Neuronal stem cell (in vitro differentiated cells): Measurements from ENCODE around the gene SEC24D.
"Not testable (repeated sequence)": the region's sequence is repeated elsewhere in the genome, so short reads cannot be mapped to it uniquely, and the experiment has no call there.

Experiments
- DNase-seq: peaks from one replicate; pipeline ENCODE4 v3.0.0-alpha.2; 2013; ENCODE audit warnings: low spot score
- H2AFZ ChIP-seq: one replicate; pipeline ENCODE4 v1.6.1; 2013; ENCODE audit warnings: mild to moderate bottlenecking, low read length, inconsistent platforms
- H2AK5ac ChIP-seq: 2 replicates; pipeline ENCODE4 v1.6.1; 2013; ENCODE audit warnings: low read depth, mild to moderate bottlenecking, inconsistent platforms, low read length, moderate library complexity, mixed read lengths
- H2BK120ac ChIP-seq: 2 replicates; pipeline ENCODE4 v1.6.1; 2013; ENCODE audit warnings: low read depth, mild to moderate bottlenecking, inconsistent platforms, low read length, moderate library complexity, mixed read lengths
- H2BK12ac ChIP-seq: one replicate; pipeline ENCODE4 v1.6.1; 2013; ENCODE audit warnings: low read length, inconsistent platforms
- H2BK15ac ChIP-seq: 2 replicates; pipeline ENCODE4 v1.6.1; 2013; ENCODE audit warnings: mild to moderate bottlenecking, low read length, inconsistent platforms, mixed read lengths
- H2BK5ac ChIP-seq: one replicate; pipeline ENCODE4 v1.6.1; 2013; ENCODE audit warnings: inconsistent platforms, mild to moderate bottlenecking, low read length, moderate library complexity
- H3K14ac ChIP-seq: one replicate; pipeline ENCODE4 v1.6.1; 2013; ENCODE audit warnings: low read length, inconsistent platforms
- H3K18ac ChIP-seq: 2 replicates; pipeline ENCODE4 v1.6.1; 2013; ENCODE audit warnings: low read length, inconsistent platforms
- H3K23ac ChIP-seq: 2 replicates; pipeline ENCODE4 v1.6.1; 2013; ENCODE audit warnings: low read depth, mild to moderate bottlenecking, mixed read lengths, low read length, inconsistent platforms; ENCODE audit not compliant: poor library complexity
- H3K27ac ChIP-seq: replicated peaks from 3 replicates; pipeline ENCODE4 v1.5.1; 2013; ENCODE audit warnings: low read length, inconsistent platforms
- H3K27me3 ChIP-seq, 3 experiments: 2 replicates each; pipeline ENCODE4 v1.6.1; 2013; ENCODE audit warnings: low read length in 3 of 3, mild to moderate bottlenecking in 2 of 3, inconsistent platforms in 1 of 3, low read depth in 1 of 3, mixed read lengths in 1 of 3, moderate library complexity in 1 of 3; ENCODE audit not compliant: control insufficient read depth in 3 of 3, insufficient read depth in 3 of 3
- H3K36me3 ChIP-seq, 2 donors: replicated peaks in 1 of 2; 2 replicates each; pipeline ENCODE4 v1.6.1; 2013; ENCODE audit warnings: low read length in 2 of 2; ENCODE audit not compliant: control insufficient read depth in 2 of 2, insufficient read depth in 2 of 2
- H3K4ac ChIP-seq: 2 replicates; pipeline ENCODE4 v1.6.1; 2013; ENCODE audit warnings: inconsistent platforms, mild to moderate bottlenecking, low read length, moderate library complexity
- H3K4me1 ChIP-seq, 2 donors: 1 replicate in 1 of 2; 2 replicates in 1 of 2; pipeline ENCODE4 v1.6.1; 2013; ENCODE audit warnings: low read length in 2 of 2, low read depth in 1 of 2; ENCODE audit not compliant: control insufficient read depth in 2 of 2, insufficient read depth in 1 of 2
- H3K4me2 ChIP-seq: one replicate; pipeline ENCODE4 v1.6.1; 2013; ENCODE audit warnings: mild to moderate bottlenecking, low read length, inconsistent platforms; ENCODE audit not compliant: insufficient read depth, poor library complexity, severe bottlenecking
- H3K4me3 ChIP-seq, 2 donors: 2 replicates each; pipeline ENCODE4 v1.5.1; 2013; ENCODE audit warnings: low read length in 2 of 2, mild to moderate bottlenecking in 2 of 2, inconsistent platforms in 1 of 2, moderate library complexity in 1 of 2
- H3K79me1 ChIP-seq: one replicate; pipeline ENCODE4 v1.6.1; 2013; ENCODE audit warnings: low read depth, mild to moderate bottlenecking, inconsistent platforms, low read length, moderate library complexity
- H3K9ac ChIP-seq: one replicate; pipeline ENCODE4 v1.6.1; 2013; ENCODE audit warnings: mild to moderate bottlenecking, low read depth, low read length, inconsistent platforms; ENCODE audit not compliant: poor library complexity
- H3K9me3 ChIP-seq, 2 donors: replicated peaks in 1 of 2; 2 replicates each; pipeline versions ENCODE3 to v1.6.1; 2013; ENCODE audit warnings: low read length in 2 of 2, mild to moderate bottlenecking in 2 of 2, inconsistent platforms in 1 of 2, low read depth in 1 of 2, mixed read lengths in 1 of 2, moderate library complexity in 1 of 2; ENCODE audit not compliant: control insufficient read depth in 2 of 2, insufficient read depth in 1 of 2
- H4K8ac ChIP-seq: one replicate; pipeline ENCODE4 v1.6.1; 2013; ENCODE audit warnings: low read depth, mild to moderate bottlenecking, inconsistent platforms, low read length, moderate library complexity
- H4K91ac ChIP-seq: one replicate; pipeline ENCODE4 v1.6.1; 2013; ENCODE audit warnings: low read length, low read depth, mild to moderate bottlenecking, inconsistent platforms; ENCODE audit not compliant: poor library complexity
- WGBS, 2 donors: extraction: QIAGEN DNeasy Blood & Tissue Kit; methylation state at CpG; one replicate each; pipeline ENCODE4 v1.1.7; 2013; ENCODE audit warnings: missing lambda C conversion rate in 2 of 2, mixed read lengths in 1 of 2; ENCODE audit not compliant: insufficient read length in 2 of 2, insufficient replicate concordance in 1 of 2; ENCODE audit errors: extremely low coverage in 2 of 2; 5-methylcytosine and 5-hydroxymethylcytosine counted together

SEC24D gene

DNA sequence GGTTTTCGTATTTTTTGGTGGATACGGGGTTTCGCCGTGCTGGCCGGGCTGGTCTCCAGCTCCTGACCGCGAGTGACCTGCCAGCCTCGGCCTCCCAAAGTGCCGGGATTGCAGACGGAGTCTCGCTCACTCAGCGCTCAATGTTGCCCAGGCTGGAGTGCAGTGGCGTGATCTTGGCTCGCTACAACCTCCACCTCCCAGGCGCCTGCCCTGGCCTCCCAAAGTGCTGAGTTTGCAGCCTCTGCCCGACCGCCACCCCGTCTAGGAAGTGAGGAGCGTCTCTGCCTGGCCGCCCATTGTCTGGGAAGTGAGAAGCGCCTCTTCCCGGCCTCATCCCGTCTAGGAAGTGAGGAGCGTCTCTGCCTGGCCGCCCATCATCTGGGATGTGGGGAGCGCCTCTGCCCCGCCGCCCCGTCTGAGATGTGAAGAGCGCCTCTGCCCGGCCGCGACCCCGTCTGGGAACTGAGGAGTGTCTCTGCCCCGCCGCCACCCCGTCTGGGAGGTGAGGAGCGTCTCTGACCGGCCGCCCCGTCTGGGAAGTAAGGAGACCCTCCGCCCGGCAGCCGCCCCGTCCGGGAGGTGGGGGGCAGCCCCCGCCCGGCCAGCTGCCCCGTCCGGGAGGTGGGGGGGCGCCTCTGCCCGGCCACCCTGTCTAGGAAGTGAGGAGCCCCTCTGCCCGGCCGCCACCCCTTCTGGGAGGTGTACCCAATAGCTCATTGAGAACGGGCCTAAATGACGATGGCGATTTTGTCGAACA is 44.1 kb downstream of the SEC24D start:
- H3K36me3 ChIP-seq: peaks cover 9 to 16% of the 10 kb centered on the region in 2 donors
- H3K18ac ChIP-seq, H3K23ac ChIP-seq, H3K14ac ChIP-seq, DNase-seq, H3K4me3 ChIP-seq, H4K91ac ChIP-seq, H3K4me2 ChIP-seq, H3K79me1 ChIP-seq, H2BK120ac ChIP-seq, H3K27ac ChIP-seq, H3K4ac ChIP-seq, H2BK15ac ChIP-seq, H2AK5ac ChIP-seq, H3K4me1 ChIP-seq, H3K9ac ChIP-seq, H2BK5ac ChIP-seq, H3K27me3 ChIP-seq, H2AFZ ChIP-seq, H4K8ac ChIP-seq, H2BK12ac ChIP-seq, H3K9me3 ChIP-seq: not testable (repeated sequence)
- no CpG with 5 or more reads among the region's 58 CpGs for WGBS, 2 donors

DNA sequence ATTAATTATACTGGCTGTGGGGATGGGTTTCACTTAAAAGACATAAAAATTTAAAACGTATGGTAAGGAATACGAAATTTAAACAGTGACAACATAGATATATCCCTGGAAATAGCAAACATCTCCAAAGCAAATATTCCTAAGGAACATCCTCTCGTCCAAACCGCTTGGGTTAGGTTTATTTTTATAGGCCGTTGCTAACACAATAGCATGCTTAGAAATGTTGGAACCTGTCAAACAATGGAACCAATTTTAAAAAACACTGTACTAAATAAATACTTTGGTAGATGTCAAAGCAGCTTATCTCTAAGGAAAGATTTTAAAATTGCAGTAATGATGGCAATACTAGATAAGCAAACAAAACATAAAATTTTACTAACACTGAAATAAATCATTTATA is 45.4 kb downstream of the SEC24D start:
- no peak overlapping the region for H2BK5ac ChIP-seq
- no peak overlapping the region for H3K14ac ChIP-seq
- no peaks in the 10 kb centered on the region for H3K9me3 ChIP-seq
- H3K23ac ChIP-seq: no peak overlapping the region
- H2BK12ac ChIP-seq: no peak overlapping the region
- H4K8ac ChIP-seq: no peak overlapping the region
- peaks cover 2 to 3% of the 10 kb centered on the region in 2 donors for H3K36me3 ChIP-seq
- H2BK15ac ChIP-seq: no peak overlapping the region
- H3K27me3 ChIP-seq: no peaks in the 10 kb centered on the region
- H3K4me1 ChIP-seq: no peaks in the 10 kb centered on the region
- no peak overlapping the region for H3K9ac ChIP-seq
- H2AFZ ChIP-seq: no peak overlapping the region
- no peak overlapping the region for H3K18ac ChIP-seq
- no peak overlapping the region for H2AK5ac ChIP-seq
- no peak overlapping the region for H3K4me2 ChIP-seq
- no peak overlapping the region for H4K91ac ChIP-seq
- no peak overlapping the region for H2BK120ac ChIP-seq
- H3K27ac ChIP-seq: no peak overlapping the region
- DNase-seq: no peak
- no peaks in the 10 kb centered on the region for H3K79me1 ChIP-seq
- H3K4me3 ChIP-seq: no peak overlapping the region
- no CpG with 5 or more reads among the region's 5 CpGs for WGBS, 2 donors
- H3K4ac ChIP-seq: no peak overlapping the region

DNA sequence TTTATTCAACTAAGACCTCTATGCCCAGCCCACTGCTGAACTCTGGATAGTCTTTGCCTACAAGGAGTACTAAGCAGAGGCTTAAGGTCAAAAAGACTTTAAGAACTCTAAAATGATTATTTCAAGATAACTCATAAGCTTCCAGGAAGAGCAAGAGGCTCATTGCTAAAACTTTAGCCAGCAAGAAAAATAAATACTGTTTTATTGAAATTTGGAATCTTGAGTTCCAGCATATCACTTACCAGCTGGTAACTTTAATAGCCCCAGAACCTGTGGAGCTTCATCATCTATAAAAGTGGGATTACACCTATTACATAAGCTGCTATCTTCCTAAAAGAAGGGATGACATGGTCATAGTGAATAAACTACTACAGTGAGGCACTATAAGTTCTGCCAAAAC is 47.0 kb downstream of the SEC24D start:
- no peak overlapping the region for H2AK5ac ChIP-seq
- H3K9ac ChIP-seq: no peak overlapping the region
- H3K27me3 ChIP-seq: no peaks in the 10 kb centered on the region
- H3K4me1 ChIP-seq: no peaks in the 10 kb centered on the region
- H2AFZ ChIP-seq: no peak overlapping the region
- H3K4me3 ChIP-seq: no peak overlapping the region
- no peak overlapping the region for H2BK5ac ChIP-seq
- no peak overlapping the region for H3K4me2 ChIP-seq
- no peak overlapping the region for H2BK120ac ChIP-seq
- H4K91ac ChIP-seq: no peak overlapping the region
- DNase-seq: no peak
- no peak overlapping the region for H3K23ac ChIP-seq
- H3K9me3 ChIP-seq: no peaks in the 10 kb centered on the region
- H4K8ac ChIP-seq: no peak overlapping the region
- H2BK15ac ChIP-seq: no peak overlapping the region
- H3K36me3 ChIP-seq: peaks cover 0 to 2% of the 10 kb centered on the region in 2 donors
- no peak overlapping the region for H3K4ac ChIP-seq
- H2BK12ac ChIP-seq: no peak overlapping the region
- H3K18ac ChIP-seq: no peak overlapping the region
- H3K27ac ChIP-seq: no peak overlapping the region
- H3K79me1 ChIP-seq: no peaks in the 10 kb centered on the region
- H3K14ac ChIP-seq: no peak overlapping the region

DNA sequence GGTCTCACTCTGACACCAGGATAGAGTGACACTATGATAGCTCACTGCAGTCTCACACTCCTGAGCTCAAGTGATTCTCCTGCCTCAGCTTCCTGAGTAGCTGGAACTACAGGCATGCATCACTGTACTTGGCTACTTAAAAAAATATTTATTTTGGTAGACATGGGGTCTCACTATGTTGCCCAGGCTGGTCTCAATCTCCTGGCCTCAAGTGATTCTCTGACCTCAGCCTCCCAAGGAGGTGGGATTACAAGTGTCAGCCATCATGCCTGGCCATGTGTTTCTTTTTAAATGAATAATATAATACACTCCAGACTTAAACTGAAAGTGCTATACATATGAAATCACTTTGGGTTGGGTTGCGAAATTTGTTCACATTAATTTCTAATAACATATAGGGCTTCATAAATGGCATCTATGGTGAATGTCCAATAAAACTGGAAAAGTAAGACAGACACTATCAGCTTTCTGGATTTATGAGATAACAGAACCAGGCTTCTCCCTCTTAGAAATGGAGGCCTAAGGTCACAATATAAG is 48.0 kb downstream of the SEC24D start:
- Histone ChIP-seq H3K36me3 (peaks cover 2 to 5% of the 10 kb centered on the region in 2 donors), H2AK5ac (no peak overlapping the region), H4K8ac (no peak overlapping the region), H3K23ac (no peak overlapping the region), H3K4me3 (no peak overlapping the region), H3K27me3 (no peaks in the 10 kb centered on the region), H3K4me1 (no peaks in the 10 kb centered on the region), H4K91ac (no peak overlapping the region), H3K18ac (no peak overlapping the region), H3K79me1 (no peaks in the 10 kb centered on the region), H3K9ac (no peak overlapping the region), H3K4ac (no peak overlapping the region), H3K27ac (no peak overlapping the region), H3K4me2 (no peak overlapping the region), H2BK15ac (no peak overlapping the region), H3K14ac (no peak overlapping the region), H2BK5ac (no peak overlapping the region), H2BK120ac (no peak overlapping the region), H2BK12ac (no peak overlapping the region), H3K9me3 (peaks cover 2 to 5% of the 10 kb centered on the region in 2 donors), H2AFZ (no peak overlapping the region)
- no peak for DNase-seq
- WGBS, 2 donors: no CpG with 5 or more reads among the region's 1 CpG
